Smooth muscle cell (in vitro differentiated cells): ENCODE data around the gene GOLGA3. TPM values are rescaled to one million over a fixed set of nuclear protein-coding genes. Genes with fewer than 3 reads are reported as not detected.

Source experiments
- DNase-seq: peaks from one replicate; lab custom pipeline; 2025; ENCODE audit not compliant: unreplicated experiment; lab: John Stamatoyannopoulos, UW
- H2AFZ ChIP-seq: fragments of 200-600 bp; sonication (generic); 2 replicates; pipeline ENCODE4 v1.6.0; 2016; ENCODE audit warnings: antibody characterized with exemption, low read depth, mild to moderate bottlenecking
- H3F3A ChIP-seq: fragments of 200-600 bp; sonication (generic); 2 replicates; pipeline ENCODE4 v1.6.0; 2017; ENCODE audit warnings: antibody characterized with exemption, low read depth
- H3K27ac ChIP-seq: fragments of 200-600 bp; sonication (generic); 2 replicates; pipeline ENCODE4 v1.5.1; 2016; ENCODE audit warnings: low read depth, mild to moderate bottlenecking
- H3K27me3 ChIP-seq: fragments of 200-600 bp; sonication (generic); 2 replicates; pipeline ENCODE4 v1.6.1; 2016; ENCODE audit warnings: low read depth, mild to moderate bottlenecking
- H3K36me3 ChIP-seq: fragments of 200-600 bp; sonication (generic); 2 replicates; pipeline ENCODE4 v1.5.1; 2016; ENCODE audit warnings: low read depth
- H3K4me1 ChIP-seq: fragments of 200-600 bp; sonication (generic); 2 replicates; pipeline ENCODE4 v1.5.1; 2016; ENCODE audit warnings: low read depth
- H3K4me2 ChIP-seq: fragments of 200-600 bp; sonication (generic); 2 replicates; pipeline ENCODE4 v1.6.0; 2016; ENCODE audit warnings: mild to moderate bottlenecking
- H3K4me3 ChIP-seq: fragments of 200-600 bp; sonication (generic); 2 replicates; pipeline ENCODE4 v1.5.1; 2016; ENCODE audit warnings: mild to moderate bottlenecking
- H3K79me2 ChIP-seq: fragments of 200-600 bp; sonication (generic); 2 replicates; pipeline ENCODE4 v1.6.0; 2016; ENCODE audit warnings: low read depth, mild to moderate bottlenecking
- H3K9ac ChIP-seq: fragments of 200-600 bp; sonication (generic); 2 replicates; pipeline ENCODE4 v1.6.0; 2016; ENCODE audit warnings: low read depth
- H3K9me3 ChIP-seq: fragments of 200-600 bp; sonication (generic); replicated peaks from 2 replicates; pipeline ENCODE4 v1.5.1; 2016; ENCODE audit warnings: low read depth
- H4K20me1 ChIP-seq: fragments of 200-600 bp; sonication (generic); 2 replicates; pipeline ENCODE4 v1.6.0; 2016; ENCODE audit warnings: low read depth
- WGBS: methylation state at CpG from one replicate; pipeline ENCODE4 v1.1.7; 2016; ENCODE audit warnings: low lambda C conversion rate; 5-methylcytosine and 5-hydroxymethylcytosine counted together
- polyA plus RNA-seq: library from polyadenylated mRNA; unstranded; fragments of >200 nt; fragmentation: Nextera tagmentation; extraction: Ambion mirVana; gene quantifications from 2 replicates; pipeline ENCODE4 v1.2.1, GENCODE V29; 2016
- small RNA-seq: library from RNA; depleted of rRNA; stranded (forward); fragments of <200 nt; gene quantifications from one replicate; pipeline ENCODE3, GENCODE V24; 2014
- total RNA-seq: library from RNA; depleted of rRNA; stranded (reverse); fragments of >200 nt; gene quantifications from 2 replicates; pipeline ENCODE4 v1.2.3, GENCODE V29; 2014
- TF ChIP-seq, protein P1 (sequence below): fragments of 200-600 bp; sonication (generic); IDR thresholded peaks from 2 replicates; pipeline ENCODE4 v1.5.1; 2017; ENCODE audit warnings: borderline replicate concordance, mild to moderate bottlenecking, antibody characterized with exemption; ENCODE audit not compliant: insufficient read depth, poor library complexity, severe bottlenecking

Gene GOLGA3
- total and polyA plus RNA-seq, 2 experiments from 2014 or later = 25.1 to 34.5 TPM

DNA sequence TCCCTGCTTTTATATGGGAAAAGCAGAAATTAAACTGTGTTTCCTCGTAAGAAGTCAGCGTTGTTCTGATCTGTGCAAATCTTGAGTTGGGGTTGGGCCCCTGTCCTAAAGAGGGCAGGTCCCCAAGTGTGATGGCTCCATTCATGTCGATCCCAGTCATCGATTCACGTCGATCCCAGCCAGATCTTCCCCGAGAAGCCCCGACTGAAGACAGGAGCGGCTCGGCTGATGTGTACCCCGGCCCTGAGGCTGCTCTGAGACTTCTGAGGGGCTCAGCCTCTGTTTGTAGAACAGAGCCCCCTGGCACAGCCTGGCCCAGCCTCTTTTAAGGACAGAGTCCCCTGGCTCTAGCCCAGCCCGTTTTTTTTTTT is 108.7 kb downstream of the GOLGA3 start:
- H3K27me3 ChIP-seq = no peaks in the 10 kb centered on the region
- H4K20me1 ChIP-seq = peaks cover 59% of the 10 kb centered on the region
- peaks cover 15% of the 10 kb centered on the region for H3K79me2 ChIP-seq
- H3K4me1 ChIP-seq = no peaks in the 10 kb centered on the region
- H3K4me3 ChIP-seq = no peak overlapping the region
- DNase-seq = no peak
- H3K36me3 ChIP-seq = peaks cover 4% of the 10 kb centered on the region
- no peaks in the 10 kb centered on the region for H3K9me3 ChIP-seq
- TF ChIP-seq, protein P1, sequence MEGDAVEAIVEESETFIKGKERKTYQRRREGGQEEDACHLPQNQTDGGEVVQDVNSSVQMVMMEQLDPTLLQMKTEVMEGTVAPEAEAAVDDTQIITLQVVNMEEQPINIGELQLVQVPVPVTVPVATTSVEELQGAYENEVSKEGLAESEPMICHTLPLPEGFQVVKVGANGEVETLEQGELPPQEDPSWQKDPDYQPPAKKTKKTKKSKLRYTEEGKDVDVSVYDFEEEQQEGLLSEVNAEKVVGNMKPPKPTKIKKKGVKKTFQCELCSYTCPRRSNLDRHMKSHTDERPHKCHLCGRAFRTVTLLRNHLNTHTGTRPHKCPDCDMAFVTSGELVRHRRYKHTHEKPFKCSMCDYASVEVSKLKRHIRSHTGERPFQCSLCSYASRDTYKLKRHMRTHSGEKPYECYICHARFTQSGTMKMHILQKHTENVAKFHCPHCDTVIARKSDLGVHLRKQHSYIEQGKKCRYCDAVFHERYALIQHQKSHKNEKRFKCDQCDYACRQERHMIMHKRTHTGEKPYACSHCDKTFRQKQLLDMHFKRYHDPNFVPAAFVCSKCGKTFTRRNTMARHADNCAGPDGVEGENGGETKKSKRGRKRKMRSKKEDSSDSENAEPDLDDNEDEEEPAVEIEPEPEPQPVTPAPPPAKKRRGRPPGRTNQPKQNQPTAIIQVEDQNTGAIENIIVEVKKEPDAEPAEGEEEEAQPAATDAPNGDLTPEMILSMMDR = no peak
- 98% methylated on average over 12 of the region's 12 CpGs for WGBS
- H2AFZ ChIP-seq = no peak overlapping the region
- peaks cover 17% of the 10 kb centered on the region for H3F3A ChIP-seq
- no peak overlapping the region for H3K9ac ChIP-seq
- no peak overlapping the region for H3K27ac ChIP-seq
- H3K4me2 ChIP-seq = no peak overlapping the region

DNA sequence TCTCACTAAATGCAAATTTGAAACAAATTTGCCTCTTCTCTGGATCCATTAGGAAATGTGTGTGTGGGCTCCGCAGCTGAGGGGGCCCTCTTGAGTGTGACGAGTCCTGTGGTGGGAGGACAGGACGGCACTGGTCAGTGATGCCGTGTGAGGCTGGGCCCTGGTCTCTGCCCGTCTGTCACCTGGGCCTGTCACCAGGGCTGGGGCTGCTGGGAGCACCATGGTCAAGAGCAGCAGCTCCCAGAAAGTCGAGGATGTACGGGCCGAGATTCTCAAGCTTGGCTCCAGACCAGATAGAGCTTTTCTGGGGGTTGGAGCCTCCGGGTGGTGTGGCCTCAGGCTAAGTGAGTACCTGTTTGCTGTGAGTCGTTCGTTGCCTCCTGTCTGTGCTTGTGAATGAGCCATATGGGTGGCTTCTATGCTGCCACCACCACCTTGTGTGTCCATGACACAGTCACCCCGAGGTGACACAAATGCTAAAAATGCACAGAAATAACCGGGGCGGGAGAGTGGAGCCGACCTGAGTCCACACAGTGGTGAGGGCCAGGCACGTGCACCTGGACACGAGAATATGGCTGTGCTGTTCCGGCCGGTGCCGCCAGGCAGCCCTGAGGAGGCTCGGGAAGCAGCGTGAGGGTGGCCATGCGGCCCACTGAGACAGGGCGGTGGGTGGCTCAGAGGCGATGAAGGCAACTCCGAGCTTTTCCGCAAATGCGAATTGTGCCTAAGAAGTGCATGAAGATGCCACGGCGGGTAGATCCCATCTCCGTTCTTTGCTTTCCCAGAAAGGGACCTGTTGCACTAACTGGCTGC is 109.3 kb downstream of the GOLGA3 start:
- Histone ChIP-seq H2AFZ (no peak overlapping the region), H4K20me1 (peaks cover 58% of the 10 kb centered on the region), H3K79me2 (peaks cover 19% of the 10 kb centered on the region), H3F3A (peaks cover 17% of the 10 kb centered on the region), H3K27me3 (no peaks in the 10 kb centered on the region), H3K9ac (no peak overlapping the region), H3K4me3 (no peak overlapping the region), H3K4me2 (no peak overlapping the region), H3K4me1 (no peaks in the 10 kb centered on the region), H3K27ac (no peak overlapping the region), H3K36me3 (peaks cover 4% of the 10 kb centered on the region), H3K9me3 (no peaks in the 10 kb centered on the region)
- TF ChIP-seq, protein P1 = no peak
- DNase-seq = no peak
- 93% methylated on average over 31 of the region's 31 CpGs for WGBS

Small RNA genes lying within 50 kb of the gene (small RNA-seq; reads per million reads assigned to genes)
- gene RNA5SP379 = 0.79 reads per million, percentile 26 among the genes with 10 or more reads in this experiment

Other genes starting within 250 kb of the GOLGA3 start
- not detected in 2 replicates for gene LRCOL1, start 218.3 kb downstream of the GOLGA3 start, total RNA-seq
- not detected in 2 replicates for gene LRCOL1, start 218.3 kb downstream of the GOLGA3 start, polyA plus RNA-seq
- not detected in 2 replicates for gene P2RX2, start 210.1 kb downstream of the GOLGA3 start, total RNA-seq
- gene P2RX2, start 210.1 kb downstream of the GOLGA3 start, polyA plus RNA-seq = not detected in 2 replicates
- gene POLE, start 141.5 kb downstream of the GOLGA3 start, total RNA-seq = 11.0 and 11.5 TPM in 2 replicates
- gene POLE, start 141.5 kb downstream of the GOLGA3 start, polyA plus RNA-seq = 8.5 and 9.2 TPM in 2 replicates
- 14.7 and 28.9 TPM in 2 replicates for gene PXMP2, start 141.3 kb downstream of the GOLGA3 start, total RNA-seq
- 23.8 and 25.0 TPM in 2 replicates for gene PXMP2, start 141.3 kb downstream of the GOLGA3 start, polyA plus RNA-seq
- gene PGAM5, start 118.0 kb downstream of the GOLGA3 start, total RNA-seq = 16.4 and 16.8 TPM in 2 replicates
- 13.5 and 17.7 TPM in 2 replicates for gene PGAM5, start 118.0 kb downstream of the GOLGA3 start, polyA plus RNA-seq
- gene ANKLE2, start 67.0 kb downstream of the GOLGA3 start, total RNA-seq = 90.5 and 94.8 TPM in 2 replicates
- gene ANKLE2, start 67.0 kb downstream of the GOLGA3 start, polyA plus RNA-seq = 56.4 and 79.8 TPM in 2 replicates
- 24.0 and 27.5 TPM in 2 replicates for gene CHFR, start 58.7 kb upstream of the GOLGA3 start, total RNA-seq
- gene CHFR, start 58.7 kb upstream of the GOLGA3 start, polyA plus RNA-seq = 24.0 and 26.2 TPM in 2 replicates
- gene ZNF605, start 127.4 kb upstream of the GOLGA3 start, total RNA-seq = 9.7 and 13.9 TPM in 2 replicates
- gene ZNF605, start 127.4 kb upstream of the GOLGA3 start, polyA plus RNA-seq = 4.1 and 6.3 TPM in 2 replicates
- 7.7 and 8.8 TPM in 2 replicates for gene ZNF26, start 157.5 kb upstream of the GOLGA3 start, total RNA-seq
- 5.6 and 6.1 TPM in 2 replicates for gene ZNF26, start 157.5 kb upstream of the GOLGA3 start, polyA plus RNA-seq
- 28.5 and 35.9 TPM in 2 replicates for gene ZNF84, start 208.6 kb upstream of the GOLGA3 start, total RNA-seq
- gene ZNF84, start 208.6 kb upstream of the GOLGA3 start, polyA plus RNA-seq = 12.1 and 16.5 TPM in 2 replicates